GM18861 (cell line): ENCODE data around the gene INPP4B.
"Not testable (repeated sequence)": the region's sequence is repeated elsewhere in the genome, so short reads cannot be mapped to it uniquely, and the experiment has no call there.

ENCODE experiments used
- ATAC-seq: cut with Tn5 transposase; IDR thresholded peaks from one replicate; pipeline ENCODE4 v1.9.1; 2021; ENCODE audit not compliant: unreplicated experiment

The INPP4B gene

DNA sequence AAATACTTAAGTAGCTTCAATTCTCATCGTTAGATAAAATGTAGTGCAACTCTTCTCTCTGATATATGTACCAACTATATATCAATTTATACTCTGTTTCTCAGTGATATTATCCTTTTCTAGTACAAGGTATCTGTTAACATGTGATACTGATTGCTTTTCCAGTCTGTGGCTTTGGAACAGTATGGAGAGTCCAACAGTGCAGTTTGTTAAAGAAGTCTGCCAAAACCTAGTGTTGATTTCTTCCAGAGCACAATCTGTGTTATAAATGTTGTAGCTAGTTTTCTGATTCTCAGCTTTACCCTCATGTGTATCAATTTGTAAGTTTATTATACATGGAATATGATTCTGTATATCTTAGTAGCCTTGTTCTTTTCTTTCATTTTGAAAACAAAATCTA is 744.7 kb downstream of the INPP4B start:
- no peak for ATAC-seq

DNA sequence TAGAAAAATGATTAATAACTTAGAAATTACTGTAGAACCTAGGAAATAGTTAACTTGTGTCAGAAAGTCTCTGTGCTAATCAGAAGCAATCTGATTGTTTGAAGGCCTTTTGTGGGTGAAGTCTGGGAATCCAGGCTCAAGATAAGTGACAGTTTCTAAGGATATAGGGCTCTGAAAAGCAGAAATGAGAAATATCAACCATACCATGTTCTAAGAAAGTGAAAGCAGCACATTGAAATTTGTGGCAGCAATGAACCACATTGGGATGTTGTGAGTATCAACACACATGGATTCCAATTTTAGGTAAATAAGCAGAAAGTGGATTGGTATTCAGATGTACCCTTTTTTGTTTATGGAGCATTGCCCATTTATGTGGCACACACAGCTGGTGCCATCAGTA is 745.2 kb downstream of the INPP4B start:
- ATAC-seq, result no peak

DNA sequence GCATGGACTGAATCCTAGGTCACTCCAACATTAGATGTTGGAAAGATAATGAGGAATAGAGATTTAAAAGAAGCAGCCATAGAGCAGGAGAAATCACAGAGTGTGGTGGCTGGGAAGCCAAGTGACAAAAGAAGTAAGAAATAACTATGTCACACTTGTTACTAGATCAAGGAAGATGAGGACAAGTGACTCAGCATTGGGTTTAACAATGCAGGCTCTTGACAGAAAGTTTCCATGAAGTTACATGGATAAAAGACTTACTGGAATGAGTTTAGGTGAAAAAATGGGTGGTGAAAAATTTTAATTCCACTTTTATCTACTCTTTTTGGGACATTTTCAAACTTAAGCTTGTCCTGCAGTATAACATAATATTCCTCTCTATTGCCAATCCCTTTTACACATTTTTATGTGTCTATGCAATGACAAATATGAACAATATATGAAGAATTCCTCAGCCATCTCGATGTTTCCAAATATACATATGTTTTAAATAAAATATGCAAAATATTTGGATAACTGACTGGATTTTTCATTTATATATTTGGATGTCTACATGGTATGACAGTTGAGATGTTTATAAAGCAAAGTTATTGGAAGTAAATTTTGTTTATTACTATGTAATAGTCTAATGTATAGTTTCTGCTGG is 747.1 kb downstream of the INPP4B start:
- no peak for ATAC-seq

DNA sequence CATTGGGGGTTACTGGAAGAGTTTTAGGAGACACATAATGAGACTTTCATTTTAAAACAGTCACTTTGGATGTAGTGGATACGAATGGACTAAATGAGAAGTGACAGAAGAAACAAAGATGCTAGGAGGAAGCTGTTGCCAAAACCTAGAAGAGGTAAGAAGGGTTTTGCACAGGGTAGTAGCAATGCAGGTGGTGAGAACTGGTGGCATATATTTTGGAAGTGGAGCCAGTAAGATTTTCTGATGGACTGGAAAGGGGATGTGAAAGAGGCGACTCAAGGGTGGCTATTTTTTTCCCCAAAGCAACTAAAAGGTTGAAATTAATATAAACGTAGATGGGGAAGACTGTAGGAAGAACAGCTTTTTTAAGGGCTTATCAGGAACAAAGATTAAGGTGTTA is 747.7 kb downstream of the INPP4B start:
- no peak for ATAC-seq

DNA sequence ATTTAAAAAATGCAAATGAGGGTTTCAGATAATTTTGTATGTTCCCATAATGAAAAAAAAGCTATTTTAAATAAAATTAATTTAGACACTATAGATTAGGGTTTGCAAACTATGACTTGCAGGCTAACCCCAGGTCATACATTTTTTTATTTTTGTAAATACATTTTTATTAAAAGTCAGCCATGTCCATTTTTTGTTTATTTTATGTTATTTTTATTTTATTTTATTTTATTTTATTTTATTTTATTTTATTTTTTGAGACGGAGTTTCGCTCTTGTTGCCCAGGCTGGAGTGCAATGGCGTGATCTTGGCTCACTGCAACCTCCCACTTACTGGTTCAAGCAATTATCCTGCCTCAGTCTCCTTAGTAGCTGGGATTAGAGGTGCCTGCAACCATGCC is 749.1 kb downstream of the INPP4B start:
- ATAC-seq, result no peak

DNA sequence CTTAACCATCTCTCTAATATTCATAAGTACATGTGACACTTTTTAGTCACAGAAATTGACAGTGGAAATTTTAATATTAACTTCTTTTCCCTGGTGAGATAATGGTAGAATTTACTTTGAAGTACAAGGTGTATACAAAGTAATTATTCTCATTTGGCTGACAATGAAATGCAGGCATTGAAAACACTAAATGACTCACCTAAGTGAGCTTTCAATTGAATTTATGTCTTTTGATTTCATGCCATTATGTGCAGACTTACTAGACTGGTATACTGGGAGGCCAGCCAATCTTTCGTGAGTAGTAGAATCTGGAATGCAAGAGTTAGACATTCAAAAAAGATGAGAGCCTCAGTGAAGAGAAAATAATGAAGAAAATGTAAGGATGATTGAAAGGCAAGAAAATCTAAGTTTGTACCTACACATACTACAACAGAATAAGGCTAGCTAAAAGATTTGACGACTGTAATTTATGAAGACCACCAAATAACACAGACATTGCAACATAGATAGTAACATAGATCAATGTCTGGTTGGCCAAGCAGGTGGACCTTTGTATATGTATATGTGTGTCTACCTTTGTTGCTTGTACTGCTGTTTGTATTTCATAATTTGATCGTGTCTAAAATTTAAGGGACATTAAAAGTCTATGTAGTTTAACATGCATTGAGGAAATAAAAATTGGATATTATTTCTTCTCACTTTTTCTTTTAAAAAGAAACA is 750.1 kb downstream of the INPP4B start:
- no peak for ATAC-seq

DNA sequence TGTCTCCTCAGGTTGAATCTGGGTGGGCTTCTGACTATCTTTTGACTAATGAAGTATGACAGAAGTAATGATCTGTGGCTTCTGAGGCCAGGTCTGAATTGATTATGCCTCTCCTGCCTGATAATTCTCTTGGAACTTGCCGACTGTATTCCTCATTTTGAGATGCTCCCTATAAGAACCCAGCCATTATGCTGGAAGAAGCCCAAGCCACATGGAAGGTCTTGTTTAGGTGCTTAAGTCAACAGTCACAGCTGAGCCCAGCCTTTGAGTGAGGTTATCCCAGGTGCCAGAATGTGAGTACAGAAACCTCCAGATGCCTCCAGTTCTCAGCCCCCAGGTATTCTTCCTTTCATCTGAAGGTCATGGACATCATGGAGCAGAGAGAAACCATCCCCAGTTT is 753.2 kb downstream of the INPP4B start:
- ATAC-seq, result no peak

DNA sequence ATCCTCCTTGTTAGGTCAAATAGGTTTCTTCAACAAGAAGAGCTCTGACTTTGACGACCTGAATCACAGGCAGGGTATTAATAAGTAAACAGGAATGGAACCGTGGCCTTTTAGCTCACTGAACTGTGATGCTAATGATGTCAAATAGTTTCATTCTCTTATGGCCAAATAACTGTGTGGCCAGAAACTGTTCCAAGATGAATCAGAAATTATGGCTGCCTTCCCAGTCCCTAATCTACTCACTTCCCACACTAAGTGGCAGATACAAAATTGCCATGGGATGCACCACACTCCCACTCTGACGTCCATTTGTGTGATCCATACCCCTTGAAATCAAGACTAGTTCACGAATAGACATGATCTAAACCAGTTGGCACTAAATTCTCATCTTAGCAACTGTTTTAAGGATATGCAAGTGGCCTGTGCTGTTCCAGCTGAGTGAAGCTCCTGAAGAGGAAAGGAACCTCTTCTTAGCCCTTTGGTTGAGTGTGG is 754.4 kb downstream of the INPP4B start:
- ATAC-seq, result no peak

DNA sequence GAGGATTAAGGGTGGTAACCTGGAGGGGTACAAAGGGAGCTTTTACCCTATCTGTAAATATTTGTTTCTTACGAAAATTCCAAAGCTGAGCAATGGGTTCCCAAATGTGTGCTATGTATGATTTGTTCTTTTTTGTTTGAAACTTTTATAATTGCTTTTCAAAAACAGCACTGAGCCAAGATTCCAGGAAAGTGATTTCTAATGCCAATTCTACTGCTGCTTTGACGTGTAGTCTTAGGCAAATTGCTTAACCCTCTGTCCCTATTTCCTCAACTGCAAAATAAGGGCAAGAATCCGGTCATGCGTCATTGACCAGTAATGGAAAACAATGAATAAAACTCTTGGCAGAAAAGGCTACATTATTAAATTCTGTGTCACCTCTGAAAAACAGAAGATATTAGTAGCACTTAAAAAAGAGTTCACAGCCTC is 755.0 kb downstream of the INPP4B start:
- no peak for ATAC-seq

DNA sequence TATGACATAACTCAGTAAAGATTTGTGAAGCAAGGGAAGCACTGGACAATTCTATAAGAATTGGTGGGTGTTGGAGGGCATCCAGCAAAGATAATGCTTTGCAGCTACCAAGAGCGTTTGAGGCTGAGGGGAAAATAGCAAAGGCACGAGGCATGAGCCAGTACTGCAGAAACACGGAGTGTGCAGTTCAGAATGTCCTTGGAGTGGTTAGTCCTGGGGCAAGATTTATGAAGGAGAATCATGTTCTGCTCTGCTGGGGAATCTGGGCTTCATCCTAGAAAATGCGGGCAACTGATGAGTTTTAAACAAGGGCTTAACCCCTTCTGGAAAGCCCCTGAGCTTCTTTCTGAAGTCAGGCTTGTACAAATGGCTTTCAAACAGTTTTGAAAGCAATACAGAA is 757.2 kb downstream of the INPP4B start:
- ATAC-seq, result no peak

DNA sequence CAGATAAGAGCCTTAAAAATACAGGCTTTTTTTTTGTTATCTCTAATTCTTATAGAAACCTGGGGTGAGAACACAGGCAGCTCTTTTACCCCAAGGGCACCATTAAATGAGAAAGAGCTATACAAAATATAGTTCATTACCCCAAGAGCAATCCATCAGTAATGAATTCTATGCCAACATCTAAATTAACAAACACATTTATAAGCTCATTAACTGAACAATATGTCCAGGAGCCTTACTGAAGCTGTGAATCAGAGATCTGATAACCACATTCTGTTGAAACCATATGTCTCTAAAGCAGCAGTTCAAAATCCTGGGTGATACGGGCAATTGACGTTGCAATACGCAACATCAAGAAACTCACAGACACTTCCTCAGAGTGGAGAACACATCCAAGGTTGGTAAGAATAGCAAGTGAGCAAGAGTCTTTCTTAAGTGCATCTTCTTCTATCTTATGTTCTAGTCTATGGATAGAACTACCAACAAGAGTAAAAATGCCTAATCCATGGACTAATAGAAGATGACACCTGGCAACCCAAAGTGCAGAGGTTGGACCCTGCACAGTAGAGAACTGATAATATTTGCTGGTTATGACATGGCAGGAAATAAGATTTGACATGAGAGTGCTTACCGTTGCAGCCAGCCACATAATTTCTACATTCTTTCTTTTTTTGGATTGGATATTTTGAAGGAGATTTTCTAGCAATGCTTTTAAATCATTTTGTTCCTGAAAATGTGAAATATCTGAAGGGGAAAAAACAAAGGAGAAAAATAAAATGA is 760.4 kb downstream of the INPP4B start:
- no peak for ATAC-seq

DNA sequence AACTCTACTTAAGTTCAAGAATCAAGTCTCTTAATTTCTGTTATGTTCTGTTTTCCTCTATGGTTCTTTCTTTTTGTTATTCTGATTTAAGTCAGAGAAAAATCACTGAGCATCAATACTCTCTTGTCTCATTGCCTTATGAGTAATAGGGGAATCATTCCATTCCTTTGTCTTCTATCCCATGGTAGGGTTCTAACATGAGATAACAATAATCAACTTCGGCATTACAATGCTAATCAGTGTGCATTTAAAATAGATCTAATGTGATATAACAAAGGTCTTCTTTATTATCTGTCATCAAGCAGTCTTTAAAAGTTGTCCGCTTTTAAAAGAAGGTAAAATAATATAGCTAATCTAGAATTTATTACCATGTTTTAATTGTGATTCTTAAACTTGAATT is 762.8 kb downstream of the INPP4B start:
- ATAC-seq, result no peak

DNA sequence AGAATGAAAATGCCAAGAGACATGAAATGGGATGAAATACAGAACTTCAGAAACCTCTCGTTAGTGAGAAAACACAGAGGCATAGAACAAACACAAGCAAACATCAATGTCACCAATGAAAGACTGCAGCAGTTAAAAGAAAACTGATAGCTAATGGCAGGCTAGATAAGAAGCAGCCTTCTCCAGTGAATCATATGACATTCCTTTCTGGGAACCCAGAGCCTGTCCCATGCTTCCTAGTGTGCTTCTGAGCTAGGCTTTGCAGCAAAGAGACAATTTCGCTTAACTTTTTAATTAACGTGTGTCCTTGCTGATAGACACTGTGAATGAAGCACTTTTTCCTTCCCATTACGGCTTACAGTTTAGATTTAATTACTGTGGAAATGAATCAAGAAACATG is 765.1 kb downstream of the INPP4B start:
- no peak for ATAC-seq

DNA sequence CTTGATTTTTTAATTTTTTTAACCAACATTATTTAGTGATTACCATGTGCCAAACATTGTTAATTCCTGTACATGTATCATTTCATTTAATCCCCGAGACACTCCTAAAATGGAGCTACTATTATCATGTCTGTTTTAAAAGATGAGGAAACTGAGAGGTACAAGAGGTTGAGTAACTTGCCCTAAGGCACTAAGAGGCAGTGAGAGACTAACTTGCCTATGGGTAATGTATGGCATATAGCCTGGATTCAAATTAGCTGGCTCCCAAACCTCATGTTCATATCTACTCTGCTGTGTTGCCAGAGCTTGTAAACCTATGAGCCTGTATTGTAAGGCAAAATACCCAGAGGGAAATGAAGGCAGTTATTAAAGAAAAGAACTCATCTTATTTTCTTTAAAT is 766.1 kb downstream of the INPP4B start:
- ATAC-seq, result no peak

DNA sequence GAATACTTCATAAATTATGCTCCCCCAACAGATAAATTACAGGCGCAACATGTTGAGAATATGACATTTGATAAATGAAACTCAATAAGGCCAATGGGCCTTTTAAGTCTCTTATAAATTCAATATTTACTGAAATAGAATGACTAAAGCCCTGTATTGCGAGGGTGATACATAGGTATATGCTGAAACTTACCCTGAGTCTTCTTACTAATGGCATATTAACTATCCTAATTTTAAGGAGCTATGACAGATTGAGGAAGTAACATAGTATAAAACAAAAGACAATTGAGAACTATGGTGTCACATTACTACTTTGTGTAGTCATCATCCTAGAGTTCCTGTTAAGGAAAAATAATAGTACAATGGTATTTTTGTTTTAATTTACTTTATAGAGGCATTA is 769.1 kb downstream of the INPP4B start:
- no peak for ATAC-seq

DNA sequence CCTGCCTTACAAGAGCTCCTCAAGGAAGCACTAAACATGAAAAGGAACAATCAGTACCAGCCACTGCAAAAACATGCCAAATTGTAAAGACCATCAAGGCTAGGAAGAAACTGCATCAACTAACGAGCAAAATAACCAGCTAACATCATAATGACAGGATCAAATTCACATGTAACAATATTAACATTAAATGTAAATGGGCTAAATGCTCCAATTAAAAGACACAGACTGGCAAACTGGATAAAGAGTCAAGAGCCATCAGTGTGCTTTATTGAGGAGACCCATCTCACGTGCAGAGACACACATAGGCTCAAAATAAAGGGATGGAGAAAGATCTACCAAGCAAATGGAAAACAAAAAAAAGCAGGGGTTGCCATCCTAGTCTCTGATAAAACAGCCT is 777.8 kb downstream of the INPP4B start:
- ATAC-seq, result not testable (repeated sequence)

DNA sequence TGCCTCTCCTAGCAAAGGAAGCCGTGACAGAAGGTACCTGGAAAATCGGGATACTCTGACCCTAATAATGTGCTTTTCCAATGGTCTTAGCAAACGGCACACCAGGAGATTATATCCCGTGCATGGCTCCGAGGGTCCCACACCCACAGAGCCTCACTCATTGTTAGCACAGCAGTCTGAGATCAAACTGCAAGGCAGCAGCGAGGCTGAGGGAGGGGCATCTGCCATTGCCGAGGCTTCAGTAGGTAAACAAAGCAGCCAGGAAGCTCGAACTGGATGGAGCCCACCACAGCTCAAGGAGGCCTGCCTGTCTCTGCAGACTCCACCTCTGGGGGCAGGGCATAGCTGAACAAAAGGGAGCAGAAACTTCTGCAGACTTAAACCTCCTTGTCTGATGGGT is 779.5 kb downstream of the INPP4B start:
- ATAC-seq, result not testable (repeated sequence)

DNA sequence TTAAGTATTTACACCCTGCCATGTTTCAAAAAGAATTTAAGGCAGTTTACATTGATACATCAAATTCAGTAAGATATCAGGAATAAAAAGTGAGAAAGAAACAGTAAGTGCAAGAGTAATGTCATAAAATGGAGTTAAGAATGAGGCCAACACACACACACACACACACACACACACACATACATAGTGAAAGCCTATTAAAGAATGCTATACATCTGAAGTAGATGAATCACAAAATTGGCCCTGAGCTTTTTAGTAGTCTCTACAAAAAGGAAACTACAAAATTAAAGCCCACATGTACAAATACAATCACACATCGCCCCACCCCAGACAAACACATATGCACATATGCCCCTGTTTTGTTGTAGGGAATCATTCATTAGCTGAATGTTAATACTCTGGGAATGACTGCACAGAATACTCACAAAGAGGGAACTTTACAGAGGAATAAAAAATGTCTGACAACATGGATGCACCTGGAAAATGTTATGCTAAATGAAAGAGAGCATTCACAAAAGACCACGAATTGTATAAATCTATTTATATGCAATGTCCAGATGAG is 780.9 kb downstream of the INPP4B start:
- no peak for ATAC-seq

DNA sequence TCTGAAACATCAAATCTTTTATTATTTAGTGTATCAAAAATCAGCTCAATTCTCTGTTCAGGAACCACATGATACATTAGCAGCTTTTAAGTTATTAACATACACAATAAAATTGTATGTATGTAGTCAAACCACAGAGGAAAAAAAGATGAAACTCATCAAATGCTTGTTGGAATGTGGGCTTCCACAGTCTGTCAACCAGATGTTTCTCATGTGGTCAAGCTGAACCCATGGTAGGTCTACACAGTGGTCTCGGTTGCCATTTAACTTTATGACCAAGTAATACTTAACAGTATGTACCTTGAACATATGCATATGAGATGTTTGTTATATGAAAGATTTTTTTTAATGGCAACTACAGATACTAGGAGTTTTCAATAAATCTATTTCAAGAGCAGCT is 781.9 kb downstream of the INPP4B start:
- no peak for ATAC-seq

DNA sequence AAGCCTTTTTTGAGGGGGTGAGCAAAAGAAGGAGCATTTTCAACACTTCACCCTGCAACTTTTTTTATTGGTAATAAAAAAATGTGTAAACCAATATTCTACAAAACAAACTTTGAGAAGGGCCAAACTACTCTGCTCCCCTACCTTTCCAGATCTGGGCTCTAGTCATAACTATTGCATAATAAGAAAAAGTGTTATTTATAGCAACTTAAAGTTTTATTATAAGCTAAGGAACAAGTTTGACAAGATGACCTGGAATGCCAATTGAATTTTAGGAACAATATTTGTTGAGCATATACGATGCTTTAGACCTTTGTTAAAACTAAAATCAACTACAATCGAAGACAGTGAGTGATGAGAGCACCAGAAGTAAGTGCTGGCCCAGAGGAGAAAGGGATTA is 800.1 kb downstream of the INPP4B start:
- ATAC-seq, result no peak

DNA sequence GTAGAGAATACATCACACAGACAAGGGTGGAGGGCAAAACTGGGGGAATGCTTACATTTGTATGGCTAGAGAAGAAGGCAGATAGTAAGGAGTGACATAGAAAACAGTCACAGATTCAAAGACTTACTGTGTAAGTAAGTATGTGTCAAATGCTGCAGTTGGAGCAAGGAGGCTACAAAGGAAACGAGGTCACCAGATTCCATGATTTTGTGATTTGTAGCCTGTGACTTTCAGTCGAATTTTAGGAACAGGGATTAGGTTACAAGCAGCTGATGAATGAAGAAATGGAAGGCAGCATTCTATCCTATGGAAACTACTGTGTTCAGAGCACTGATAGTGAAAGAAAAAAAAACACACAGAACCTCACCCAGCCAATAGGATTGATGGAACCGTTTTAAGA is 801.8 kb downstream of the INPP4B start:
- no peak for ATAC-seq

DNA sequence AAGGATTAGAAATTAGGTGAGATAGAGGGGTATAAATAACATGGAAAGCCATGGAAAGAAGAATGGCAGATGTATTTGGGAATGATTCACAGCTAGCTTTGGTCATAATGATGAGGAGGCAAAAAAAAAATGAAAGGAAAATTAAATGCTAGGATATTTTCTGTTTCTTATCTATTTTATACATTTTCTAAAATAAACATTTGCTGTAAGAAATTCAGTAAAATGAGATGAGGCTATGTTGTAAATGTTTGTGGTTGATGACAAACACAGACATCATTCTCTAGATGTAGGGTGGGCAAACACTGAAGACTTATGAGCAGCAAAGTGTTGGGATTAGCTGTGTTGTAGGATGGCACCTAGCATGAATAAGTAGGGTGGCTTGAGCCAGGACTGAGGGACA is 802.6 kb downstream of the INPP4B start:
- ATAC-seq, result no peak
